ENCODE results near the gene RBM19. TPM values are rescaled to one million over a fixed set of nuclear protein-coding genes. Genes with fewer than 3 reads are reported as not detected.
"Not testable (repeated sequence)": the region's sequence is repeated elsewhere in the genome, so short reads cannot be mapped to it uniquely, and the experiment has no call there.

RBM19 gene
- polyA plus RNA-seq, 3 donors from 2014 or later, result 0.27 to 16.7 (median 4.8) TPM

DNA sequence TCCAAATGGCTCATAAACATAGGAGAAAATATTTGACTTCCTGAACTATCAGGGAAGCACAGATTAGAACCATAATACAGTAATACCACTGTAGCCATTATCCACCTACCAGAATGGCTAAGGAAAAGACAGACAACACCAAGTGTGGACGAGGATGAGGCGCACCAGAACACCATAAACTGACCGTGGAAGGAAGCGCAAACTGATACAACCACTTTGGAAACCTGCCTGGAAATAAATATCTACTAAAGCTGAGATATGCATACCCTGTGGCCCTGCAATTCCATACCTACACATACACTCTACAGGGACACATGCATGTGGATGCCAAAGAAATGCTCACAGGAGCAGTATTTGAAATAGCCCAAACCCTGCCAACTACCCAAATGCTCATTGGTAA lies 60.3 kb downstream of the RBM19 start:
- Mint-ChIP-seq H3K9me3 (no peaks in the 10 kb centered on the region), H3K4me3 (no peak overlapping the region), H3K27me3 (ENCODE audit: low read depth in 3 of 3) (peaks cover 0 to 2% (median 0%) of the 10 kb centered on the region in 3 donors), H3K36me3 (peaks cover 24 to 58% (median 30%) of the 10 kb centered on the region in 3 donors), H3K4me1 (no peaks in the 10 kb centered on the region), H3K27ac (no peak overlapping the region)
- DNase-seq, result no peak

GRCh38 chr12:113903381-113903863 lies 62.7 kb downstream of the RBM19 start:
- no peak overlapping the region for H3K27ac Mint-ChIP-seq
- peaks cover 0 to 2% (median 0%) of the 10 kb centered on the region in 3 donors for H3K27me3 Mint-ChIP-seq (ENCODE audit: low read depth in 3 of 3)
- H3K4me3 Mint-ChIP-seq, result no peak overlapping the region
- peaks cover 19 to 46% (median 20%) of the 10 kb centered on the region in 3 donors for H3K36me3 Mint-ChIP-seq
- no peaks in the 10 kb centered on the region for H3K4me1 Mint-ChIP-seq
- DNase-seq, result no peak
- no peaks in the 10 kb centered on the region for H3K9me3 Mint-ChIP-seq

DNA sequence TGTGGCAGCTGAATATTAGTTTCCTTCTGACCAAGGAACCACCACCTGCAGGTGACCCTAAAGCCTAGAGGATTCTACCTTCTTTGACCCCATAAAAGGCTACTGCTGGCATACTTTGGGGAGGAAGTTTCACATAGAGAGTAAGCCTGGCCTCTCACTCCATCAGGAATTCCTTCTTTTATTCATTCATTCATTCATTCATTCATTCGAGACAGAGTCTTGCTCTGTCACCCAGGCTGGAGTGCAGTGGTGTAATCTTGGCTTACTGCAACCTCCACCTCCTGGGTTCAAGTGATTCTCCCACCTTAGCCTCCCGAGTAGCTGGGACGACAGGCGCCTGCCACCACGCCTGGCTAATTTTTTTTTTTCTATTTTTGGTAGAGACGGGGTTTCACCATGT lies 64.8 kb downstream of the RBM19 start:
- H3K4me1 Mint-ChIP-seq; H3K4me3 Mint-ChIP-seq; DNase-seq; H3K27ac Mint-ChIP-seq; H3K27me3 Mint-ChIP-seq (ENCODE audit: low read depth in 3 of 3); H3K9me3 Mint-ChIP-seq: not testable (repeated sequence)
- peaks cover 10 to 46% (median 12%) of the 10 kb centered on the region in 3 donors for H3K36me3 Mint-ChIP-seq

DNA sequence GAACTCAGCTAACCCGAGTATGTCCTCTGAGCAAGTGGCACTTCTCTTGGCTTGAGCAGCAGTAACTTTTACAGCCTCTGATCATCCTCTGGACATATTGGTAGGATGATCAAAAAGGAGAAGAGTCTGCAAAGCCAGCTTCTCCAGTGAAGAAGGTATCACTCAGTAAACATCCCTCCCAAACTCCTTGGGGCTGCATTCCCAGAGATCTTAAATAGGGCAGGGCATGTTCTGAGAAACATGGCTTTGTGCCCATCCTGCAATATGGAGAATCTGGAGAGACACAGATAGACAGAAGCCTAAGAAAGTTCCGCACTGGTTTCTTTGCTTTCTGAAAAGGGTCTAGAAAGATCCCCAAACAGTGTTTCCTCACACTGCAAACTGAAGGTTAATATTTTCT lies 65.4 kb downstream of the RBM19 start:
- no peak overlapping the region for H3K4me3 Mint-ChIP-seq
- no peak for DNase-seq
- peaks cover 5 to 43% (median 10%) of the 10 kb centered on the region in 3 donors for H3K36me3 Mint-ChIP-seq
- H3K9me3 Mint-ChIP-seq, result no peaks in the 10 kb centered on the region
- H3K27ac Mint-ChIP-seq, result no peak overlapping the region
- no peaks in the 10 kb centered on the region for H3K27me3 Mint-ChIP-seq (ENCODE audit: low read depth in 3 of 3)
- no peaks in the 10 kb centered on the region for H3K4me1 Mint-ChIP-seq

DNA sequence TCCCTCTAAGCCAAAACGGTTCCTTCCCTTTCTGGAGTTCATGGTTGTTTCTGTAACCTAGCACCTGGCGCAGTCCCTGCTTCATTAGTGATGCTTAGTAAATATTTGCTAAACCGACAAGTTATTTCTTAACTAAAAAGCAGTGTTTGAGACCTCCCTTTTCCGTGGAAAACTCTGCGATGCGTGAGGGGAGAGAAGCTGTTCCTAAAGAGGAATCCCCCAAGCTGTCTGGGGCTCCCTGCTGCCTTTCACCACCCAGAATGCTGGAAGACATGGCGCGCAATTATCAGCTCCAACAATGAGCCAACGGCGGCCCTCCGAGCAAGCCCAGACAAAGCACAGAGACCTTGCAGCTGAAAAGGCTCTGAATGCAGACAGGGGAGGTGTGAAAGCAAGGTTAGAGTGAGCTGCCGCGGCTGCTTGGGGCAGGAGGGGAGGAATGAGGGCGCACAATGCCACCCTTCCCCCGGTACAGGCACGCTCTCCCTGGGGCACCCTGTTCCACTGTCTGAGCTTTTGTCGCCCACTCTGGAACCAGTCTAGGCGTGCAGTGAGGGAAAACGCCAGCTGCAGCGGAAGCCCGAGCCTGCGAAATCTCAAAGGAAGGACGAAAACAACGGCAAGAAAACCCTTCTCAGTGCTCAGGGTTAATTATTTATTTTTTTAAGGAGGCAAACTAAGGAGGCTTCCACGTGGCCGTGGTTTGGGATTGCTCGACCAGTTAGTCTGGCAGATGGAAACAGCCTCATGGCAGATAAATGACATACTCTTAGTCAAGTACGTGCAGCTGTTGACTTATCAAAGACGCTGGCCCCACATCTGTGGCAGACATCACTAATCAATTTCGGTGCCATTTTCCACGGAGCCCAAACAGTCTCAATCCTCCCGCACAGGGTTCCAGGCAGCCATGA lies 66.3 kb downstream of the RBM19 start:
- no peak for DNase-seq
- no peak overlapping the region for H3K4me3 Mint-ChIP-seq
- H3K27me3 Mint-ChIP-seq (ENCODE audit: low read depth in 3 of 3), result no peaks in the 10 kb centered on the region
- no peaks in the 10 kb centered on the region for H3K4me1 Mint-ChIP-seq
- no peak overlapping the region for H3K27ac Mint-ChIP-seq
- peaks cover 4 to 35% (median 8%) of the 10 kb centered on the region in 3 donors for H3K36me3 Mint-ChIP-seq
- H3K9me3 Mint-ChIP-seq, result no peaks in the 10 kb centered on the region

- no peak overlapping the region for H3K27ac Mint-ChIP-seq
- no peak overlapping the region for H3K4me3 Mint-ChIP-seq
- no peak for DNase-seq
- peaks cover 4 to 34% (median 6%) of the 10 kb centered on the region in 3 donors for H3K36me3 Mint-ChIP-seq
- no peaks in the 10 kb centered on the region for H3K9me3 Mint-ChIP-seq
- no peaks in the 10 kb centered on the region for H3K27me3 Mint-ChIP-seq (ENCODE audit: low read depth in 3 of 3)
- H3K4me1 Mint-ChIP-seq, result no peaks in the 10 kb centered on the region
Observed at GRCh38 chr12:113899042-113899560, 67.0 kb downstream of the RBM19 start.

GRCh38 chr12:113898466-113898865 lies 67.7 kb downstream of the RBM19 start:
- peaks cover 0 to 2% (median 0%) of the 10 kb centered on the region in 3 donors for H3K27me3 Mint-ChIP-seq (ENCODE audit: low read depth in 3 of 3)
- H3K4me3 Mint-ChIP-seq, result no peak overlapping the region
- no peaks in the 10 kb centered on the region for H3K4me1 Mint-ChIP-seq
- no peak for DNase-seq
- H3K9me3 Mint-ChIP-seq, result no peaks in the 10 kb centered on the region
- H3K27ac Mint-ChIP-seq, result no peak overlapping the region
- peaks cover 4 to 33% (median 6%) of the 10 kb centered on the region in 3 donors for H3K36me3 Mint-ChIP-seq

- H3K4me3 Mint-ChIP-seq, result no peak overlapping the region
- H3K27ac Mint-ChIP-seq, result no peak overlapping the region
- H3K4me1 Mint-ChIP-seq, result no peaks in the 10 kb centered on the region
- no peaks in the 10 kb centered on the region for H3K9me3 Mint-ChIP-seq
- peaks cover 0 to 2% (median 0%) of the 10 kb centered on the region in 3 donors for H3K27me3 Mint-ChIP-seq (ENCODE audit: low read depth in 3 of 3)
- DNase-seq, result no peak
- H3K36me3 Mint-ChIP-seq, result peaks cover 0 to 27% (median 9%) of the 10 kb centered on the region in 3 donors
Observed at GRCh38 chr12:113897406-113897805, 68.7 kb downstream of the RBM19 start.

DNA sequence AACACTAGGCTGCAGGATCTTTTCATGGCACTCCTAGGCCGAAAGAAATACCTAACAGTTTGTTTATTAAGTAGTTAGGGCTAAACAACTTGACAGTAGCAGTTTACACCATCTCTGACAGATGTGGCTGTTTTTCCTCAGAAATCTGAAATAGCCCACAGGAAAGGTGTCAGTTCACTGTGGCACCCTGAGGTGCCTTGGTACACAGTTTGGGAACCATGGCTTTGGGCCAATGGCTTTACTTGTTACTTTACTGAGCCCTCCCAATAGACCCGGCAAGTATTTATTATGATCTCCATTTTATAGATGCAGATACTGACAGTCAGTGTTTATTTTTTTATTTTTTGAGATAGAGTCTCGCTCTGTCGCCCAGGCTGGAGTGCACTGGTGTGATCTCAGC lies 69.3 kb downstream of the RBM19 start:
- H3K4me3 Mint-ChIP-seq, result no peak overlapping the region
- no peaks in the 10 kb centered on the region for H3K9me3 Mint-ChIP-seq

DNA sequence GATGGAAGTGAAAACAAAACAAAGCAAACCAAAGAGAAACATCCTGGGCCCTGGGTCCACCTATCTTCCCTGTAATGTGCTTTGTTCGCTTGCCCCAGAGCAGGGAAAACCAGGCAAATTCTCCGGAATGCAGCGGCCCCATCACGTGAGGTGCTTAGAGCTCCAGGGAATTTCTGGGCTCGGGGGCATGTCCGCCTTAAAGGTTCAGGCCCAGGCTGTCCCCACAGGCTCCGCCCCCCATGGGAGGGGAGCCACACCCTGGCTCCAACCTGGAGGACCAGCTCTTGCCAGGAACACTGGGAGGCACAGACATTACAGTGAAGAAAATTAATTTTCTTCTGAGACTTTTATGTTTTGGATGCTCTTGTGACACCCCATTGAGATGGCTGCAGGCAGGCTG lies 69.9 kb downstream of the RBM19 start:
- H3K9me3 Mint-ChIP-seq, result no peaks in the 10 kb centered on the region
- no peak for DNase-seq
- peaks cover 4 to 30% (median 9%) of the 10 kb centered on the region in 3 donors for H3K36me3 Mint-ChIP-seq
- H3K27ac Mint-ChIP-seq, result no peak overlapping the region
- H3K4me1 Mint-ChIP-seq, result no peaks in the 10 kb centered on the region
- H3K4me3 Mint-ChIP-seq, result no peak overlapping the region
- peaks cover 0 to 2% (median 0%) of the 10 kb centered on the region in 3 donors for H3K27me3 Mint-ChIP-seq (ENCODE audit: low read depth in 3 of 3)

More for the DNA sequence above, 69.3 kb downstream of the RBM19 start:
- peaks cover 0 to 2% (median 0%) of the 10 kb centered on the region in 3 donors for H3K27me3 Mint-ChIP-seq (ENCODE audit: low read depth in 3 of 3)
- H3K36me3 Mint-ChIP-seq, result peaks cover 1 to 30% (median 9%) of the 10 kb centered on the region in 3 donors
- no peak for DNase-seq
- no peaks in the 10 kb centered on the region for H3K4me1 Mint-ChIP-seq
- no peak overlapping the region for H3K27ac Mint-ChIP-seq

- Mint-ChIP-seq H3K36me3 (peaks cover 4 to 30% (median 9%) of the 10 kb centered on the region in 3 donors), H3K4me1 (no peaks in the 10 kb centered on the region), H3K27ac (no peak overlapping the region), H3K27me3 (ENCODE audit: low read depth in 3 of 3) (peaks cover 0 to 2% (median 0%) of the 10 kb centered on the region in 3 donors), H3K9me3 (no peaks in the 10 kb centered on the region), H3K4me3 (no peak overlapping the region)
- no peak for DNase-seq
Observed at GRCh38 chr12:113895176-113895575, 70.9 kb downstream of the RBM19 start.

GRCh38 chr12:113894697-113895096 lies 71.4 kb downstream of the RBM19 start:
- Mint-ChIP-seq H3K27me3 (ENCODE audit: low read depth in 3 of 3) (peaks cover 0 to 2% (median 0%) of the 10 kb centered on the region in 3 donors), H3K36me3 (peaks cover 4 to 28% (median 9%) of the 10 kb centered on the region in 3 donors), H3K4me3 (no peak overlapping the region), H3K9me3 (no peaks in the 10 kb centered on the region), H3K4me1 (no peaks in the 10 kb centered on the region), H3K27ac (no peak overlapping the region)
- no peak for DNase-seq

GRCh38 chr12:113893221-113893620 lies 72.9 kb downstream of the RBM19 start:
- H3K36me3 Mint-ChIP-seq, result peaks cover 4 to 30% (median 13%) of the 10 kb centered on the region in 3 donors
- peak overlapping the region in 1 of 6 donors; percentile 58 for H3K27ac Mint-ChIP-seq

GRCh38 chr12:113892556-113892955 lies 73.6 kb downstream of the RBM19 start:
- no peak for DNase-seq
- peaks cover 0 to 2% (median 0%) of the 10 kb centered on the region in 3 donors for H3K27me3 Mint-ChIP-seq (ENCODE audit: low read depth in 3 of 3)
- no peak overlapping the region for H3K4me3 Mint-ChIP-seq
- H3K36me3 Mint-ChIP-seq, result peaks cover 4 to 25% (median 13%) of the 10 kb centered on the region in 3 donors
- no peaks in the 10 kb centered on the region for H3K9me3 Mint-ChIP-seq
- no peaks in the 10 kb centered on the region for H3K4me1 Mint-ChIP-seq
- H3K27ac Mint-ChIP-seq, result no peak overlapping the region

More at GRCh38 chr12:113893221-113893620, 72.9 kb downstream of the RBM19 start:
- Mint-ChIP-seq H3K9me3 (no peaks in the 10 kb centered on the region), H3K4me1 (no peaks in the 10 kb centered on the region), H3K4me3 (no peak overlapping the region), H3K27me3 (ENCODE audit: low read depth in 3 of 3) (peaks cover 0 to 2% (median 0%) of the 10 kb centered on the region in 3 donors)
- DNase-seq, result no peak
